H9 (cell line): ENCODE measurements around the gene EPS8L3. TPM values are rescaled to one million over a fixed set of nuclear protein-coding genes. Genes with fewer than 3 reads are reported as not detected.

Source experiments
- DNase-seq: peaks from one replicate; pipeline ENCODE4 v3.0.0-alpha.2; 2017
- H2AFZ ChIP-seq: one replicate; pipeline ENCODE4 v1.6.1; 2013; ENCODE audit warnings: mild to moderate bottlenecking, low read length, control low read depth, moderate library complexity
- H2AK5ac ChIP-seq: 2 replicates; pipeline ENCODE4 v1.6.1; 2013; ENCODE audit warnings: low read length, control low read depth, mixed read lengths; ENCODE audit not compliant: insufficient read length
- H2BK120ac ChIP-seq: one replicate; pipeline ENCODE4 v1.6.1; 2013; ENCODE audit warnings: low read depth, mild to moderate bottlenecking, low read length, control low read depth, inconsistent platforms; ENCODE audit not compliant: poor library complexity, severe bottlenecking
- H2BK12ac ChIP-seq: 2 replicates; pipeline ENCODE4 v1.6.1; 2013; ENCODE audit warnings: low read length, control low read depth, mixed read lengths, low read depth; ENCODE audit not compliant: insufficient read length
- H2BK15ac ChIP-seq: 2 replicates; pipeline ENCODE4 v1.6.1; 2013; ENCODE audit warnings: low read depth, low read length, control low read depth
- H2BK20ac ChIP-seq: one replicate; pipeline ENCODE4 v1.6.1; 2013; ENCODE audit warnings: low read depth, mild to moderate bottlenecking, low read length, control low read depth, inconsistent platforms; ENCODE audit not compliant: poor library complexity, severe bottlenecking
- H2BK5ac ChIP-seq: 2 replicates; pipeline ENCODE4 v1.6.1; 2013; ENCODE audit warnings: low read length, control low read depth, mixed read lengths; ENCODE audit not compliant: insufficient read length
- H3K14ac ChIP-seq: 2 replicates; pipeline ENCODE4 v1.6.1; 2013; ENCODE audit warnings: low read length, control low read depth; ENCODE audit not compliant: insufficient read depth
- H3K18ac ChIP-seq: 2 replicates; pipeline ENCODE4 v1.6.1; 2013; ENCODE audit warnings: low read depth, mild to moderate bottlenecking, mixed read lengths, low read length, control low read depth; ENCODE audit not compliant: insufficient read length
- H3K23ac ChIP-seq: 2 replicates; pipeline ENCODE4 v1.6.1; 2013; ENCODE audit warnings: low read length, control low read depth, mixed read lengths, low read depth; ENCODE audit not compliant: insufficient read length
- H3K23me2 ChIP-seq: 2 replicates; pipeline ENCODE4 v1.6.1; 2013; ENCODE audit warnings: low read depth, mild to moderate bottlenecking, mixed read lengths, low read length, control low read depth; ENCODE audit not compliant: insufficient read length, poor library complexity, severe bottlenecking
- H3K27ac ChIP-seq: 2 replicates; pipeline ENCODE4 v1.5.1; 2013; ENCODE audit warnings: low read length, control low read depth, mixed read lengths, low read depth; ENCODE audit not compliant: insufficient read length
- H3K27me3 ChIP-seq: 2 replicates; pipeline ENCODE4 v1.6.1; 2013; ENCODE audit warnings: low read length, control low read depth, inconsistent platforms; ENCODE audit not compliant: insufficient read depth
- H3K4ac ChIP-seq: 2 replicates; pipeline ENCODE4 v1.6.1; 2013; ENCODE audit warnings: low read depth, mild to moderate bottlenecking, control low read depth, inconsistent platforms, low read length, moderate library complexity
- H3K4me1 ChIP-seq: 2 replicates; pipeline ENCODE4 v1.6.1; 2013; ENCODE audit warnings: low read length, control low read depth, inconsistent platforms; ENCODE audit not compliant: insufficient read depth
- H3K4me2 ChIP-seq: 2 replicates; pipeline ENCODE4 v1.6.1; 2013; ENCODE audit warnings: low read length, control low read depth, mixed read lengths; ENCODE audit not compliant: insufficient read length, insufficient read depth
- H3K56ac ChIP-seq: 2 replicates; pipeline ENCODE4 v1.6.1; 2013; ENCODE audit warnings: low read depth, mild to moderate bottlenecking, mixed read lengths, low read length, control low read depth; ENCODE audit not compliant: insufficient read length
- H3K79me1 ChIP-seq: 2 replicates; pipeline ENCODE4 v1.6.1; 2013; ENCODE audit warnings: low read depth, mild to moderate bottlenecking, moderate library complexity, low read length, control low read depth, inconsistent platforms; ENCODE audit not compliant: insufficient read depth, poor library complexity, severe bottlenecking
- H3K79me2 ChIP-seq: 2 replicates; pipeline ENCODE4 v1.6.1; 2013; ENCODE audit warnings: low read length, control low read depth, inconsistent platforms; ENCODE audit not compliant: insufficient read depth
- H3K9ac ChIP-seq: 2 replicates; pipeline ENCODE4 v1.6.1; 2013; ENCODE audit warnings: low read length, control low read depth, mixed read lengths; ENCODE audit not compliant: insufficient read length; ENCODE audit errors: extremely low read depth
- H3K9me3 ChIP-seq: one replicate; pipeline ENCODE4 v1.6.1; 2013; ENCODE audit warnings: low read depth, low read length, inconsistent platforms; ENCODE audit not compliant: control insufficient read depth
- H3T11ph ChIP-seq: one replicate; pipeline ENCODE4 v1.6.1; 2013; ENCODE audit warnings: mild to moderate bottlenecking, low read length, control low read depth, inconsistent platforms
- H4K20me1 ChIP-seq: one replicate; pipeline ENCODE4 v1.6.1; 2013; ENCODE audit not compliant: control insufficient read depth, insufficient read length, insufficient read depth
- H4K5ac ChIP-seq: 2 replicates; pipeline ENCODE4 v1.6.1; 2013; ENCODE audit warnings: low read depth, mild to moderate bottlenecking, mixed read lengths, low read length, control low read depth; ENCODE audit not compliant: insufficient read length
- H4K8ac ChIP-seq: replicated peaks from 2 replicates; pipeline ENCODE4 v1.6.1; 2013; ENCODE audit warnings: low read length, control low read depth, mixed read lengths, low read depth; ENCODE audit not compliant: insufficient read length
- H4K91ac ChIP-seq: 2 replicates; pipeline ENCODE4 v1.6.1; 2013; ENCODE audit warnings: low read depth, mild to moderate bottlenecking, moderate library complexity, mixed read lengths, low read length, control low read depth; ENCODE audit not compliant: insufficient read length
- H3K27ac Mint-ChIP-seq, 3 experiments: 2 replicates in 2 of 3; 3 replicates in 1 of 3; pipeline ENCODE4 v1.8.0; 2020 to 2021; ENCODE audit warnings: mixed read lengths in 3 of 3, mild to moderate bottlenecking in 1 of 3, moderate library complexity in 1 of 3
- H3K27me3 Mint-ChIP-seq: 2 replicates; pipeline ENCODE4 v1.8.0; 2021; ENCODE audit warnings: low read depth, mild to moderate bottlenecking, moderate library complexity, mixed read lengths
- H3K36me3 Mint-ChIP-seq, 3 experiments: 2 replicates in 2 of 3; 3 replicates in 1 of 3; pipeline ENCODE4 v1.8.0; 2020 to 2021; ENCODE audit warnings: low read depth in 3 of 3, mixed read lengths in 3 of 3; ENCODE audit not compliant: insufficient read depth in 1 of 3
- H3K4me1 Mint-ChIP-seq, 2 experiments: 2 replicates each; pipeline ENCODE4 v1.8.0; 2020; ENCODE audit warnings: mixed read lengths in 2 of 2
- H3K4me3 Mint-ChIP-seq, 2 experiments: 2 replicates in 1 of 2; 3 replicates in 1 of 2; pipeline ENCODE4 v1.8.0; 2020 to 2021; ENCODE audit warnings: mild to moderate bottlenecking in 2 of 2, mixed read lengths in 2 of 2, moderate library complexity in 1 of 2
- H3K9me3 Mint-ChIP-seq, 2 experiments: 2 replicates in 1 of 2; 3 replicates in 1 of 2; pipeline ENCODE4 v1.8.0; 2020; ENCODE audit warnings: mild to moderate bottlenecking in 2 of 2, mixed read lengths in 2 of 2, moderate library complexity in 1 of 2
- CTCF ChIP-seq: fragments of 200-600 bp; sonication (generic); conservative IDR thresholded peaks from 3 replicates; pipeline ENCODE4 v1.8.0; 2021; ENCODE audit warnings: antibody characterized with exemption, mild to moderate bottlenecking
- WGBS: extraction: QIAGEN DNeasy Blood & Tissue Kit; methylation state at CpG from one replicate; pipeline ENCODE4 v1.1.7; 2013; ENCODE audit warnings: missing lambda C conversion rate, low lambda C conversion rate, mixed read lengths; ENCODE audit not compliant: insufficient read length; ENCODE audit errors: extremely low coverage; 5-methylcytosine and 5-hydroxymethylcytosine counted together
- total RNA-seq: library from RNA; stranded (reverse); gene quantifications from 2 replicates; pipeline ENCODE4 v1.2.1, GENCODE V29; 2021

The EPS8L3 gene
- total RNA-seq, 1 experiment from 2014 or later = not detected

GRCh38 chr1:109762039-109762585 is 1.6 kb downstream of the EPS8L3 start:
- Histone ChIP-seq H4K5ac (no peak overlapping the region), H3K9ac (no peak overlapping the region), H2AK5ac (no peak overlapping the region), H2BK12ac (no peak overlapping the region), H3K14ac (no peak overlapping the region), H4K20me1 (no peaks in the 10 kb centered on the region), H3K23ac (no peak overlapping the region), H3K27ac (no peak overlapping the region), H3K27me3 (no peaks in the 10 kb centered on the region), H2BK20ac (no peak overlapping the region), H3K9me3 (no peaks in the 10 kb centered on the region), H2AFZ (no peak overlapping the region), H3K4me2 (no peak overlapping the region), H3K79me2 (no peaks in the 10 kb centered on the region), H2BK15ac (no peak overlapping the region; the same call in 1 of the 2 replicates), H4K8ac (no peak overlapping the region), H3K79me1 (no peaks in the 10 kb centered on the region), H3K56ac (no peak overlapping the region), H4K91ac (no peak overlapping the region), H3K4ac (no peak overlapping the region), H3K4me1 (no peaks in the 10 kb centered on the region), H3K18ac (no peak overlapping the region), H3K23me2 (no peaks in the 10 kb centered on the region), H2BK5ac (no peak overlapping the region), H2BK120ac (no peak overlapping the region), H3T11ph (no peak overlapping the region)
- DNase-seq = no peak
- H3K27ac Mint-ChIP-seq = no peak overlapping the region
- peaks cover 4 to 5% of the 10 kb centered on the region in 2 experiments; a peak in 2 of 4 replicates for H3K4me1 Mint-ChIP-seq
- TF ChIP-seq CTCF = no peak
- no CpG with 5 or more reads among the region's 7 CpGs for WGBS
- H3K36me3 Mint-ChIP-seq = no peaks in the 10 kb centered on the region
- peaks cover 2% of the 10 kb centered on the region; the same call in 1 of the 2 replicates for H3K27me3 Mint-ChIP-seq
- no peaks in the 10 kb centered on the region for H3K9me3 Mint-ChIP-seq
- no peak overlapping the region for H3K4me3 Mint-ChIP-seq
